Loucy (cell line): ENCODE data around the gene S100A12.

Experiments used
- CTCF ChIP-seq: fragments of 200-600 bp; sonication (generic); conservative IDR thresholded peaks from 2 replicates; pipeline ENCODE4 v1.5.1; 2014; ENCODE audit warnings: mild to moderate bottlenecking, antibody characterized with exemption, low read length
- EZH2phosphoT487 ChIP-seq: fragments of 200-600 bp; IDR thresholded peaks from 2 replicates; pipeline ENCODE4 v1.6.1; 2018; ENCODE audit warnings: antibody characterized with exemption, mild to moderate bottlenecking, moderate library complexity, borderline replicate concordance

- TF ChIP-seq CTCF (no peak), EZH2phosphoT487 (no peak)
Measured at GRCh38 chr1:153362187-153362775, 13.1 kb downstream of the S100A12 start.
